Measurements from ENCODE around the gene PLEKHA7. TPM values are rescaled to one million over a fixed set of nuclear protein-coding genes. Genes with fewer than 3 reads are reported as not detected.

Gene PLEKHA7
- polyA plus RNA-seq, 1 donor (not counting 4 experiments of a cell fraction or from before 2014, with no cell fraction given): 1.4 TPM

DNA sequence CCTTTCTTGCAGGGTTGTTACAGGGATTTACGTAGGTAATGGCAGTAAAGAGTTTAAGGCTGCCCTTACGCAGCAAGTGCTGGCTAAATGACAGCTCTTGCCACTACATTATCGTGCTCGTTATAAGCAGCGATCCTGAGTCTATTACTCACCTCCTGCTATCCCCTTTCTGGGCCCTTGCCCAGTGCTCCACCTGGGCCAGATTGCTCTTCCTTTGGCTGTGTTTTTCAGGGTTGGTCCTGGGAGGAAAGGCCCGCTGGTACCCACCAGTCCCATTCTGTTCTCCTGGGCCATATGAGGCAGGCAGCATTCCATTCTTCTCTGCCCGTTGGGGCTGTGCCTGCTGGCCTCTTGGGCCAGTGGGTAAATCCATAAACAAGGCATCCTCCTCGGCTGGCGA lies 188.2 kb downstream of the PLEKHA7 start:
- TF ChIP-seq, protein P1, sequence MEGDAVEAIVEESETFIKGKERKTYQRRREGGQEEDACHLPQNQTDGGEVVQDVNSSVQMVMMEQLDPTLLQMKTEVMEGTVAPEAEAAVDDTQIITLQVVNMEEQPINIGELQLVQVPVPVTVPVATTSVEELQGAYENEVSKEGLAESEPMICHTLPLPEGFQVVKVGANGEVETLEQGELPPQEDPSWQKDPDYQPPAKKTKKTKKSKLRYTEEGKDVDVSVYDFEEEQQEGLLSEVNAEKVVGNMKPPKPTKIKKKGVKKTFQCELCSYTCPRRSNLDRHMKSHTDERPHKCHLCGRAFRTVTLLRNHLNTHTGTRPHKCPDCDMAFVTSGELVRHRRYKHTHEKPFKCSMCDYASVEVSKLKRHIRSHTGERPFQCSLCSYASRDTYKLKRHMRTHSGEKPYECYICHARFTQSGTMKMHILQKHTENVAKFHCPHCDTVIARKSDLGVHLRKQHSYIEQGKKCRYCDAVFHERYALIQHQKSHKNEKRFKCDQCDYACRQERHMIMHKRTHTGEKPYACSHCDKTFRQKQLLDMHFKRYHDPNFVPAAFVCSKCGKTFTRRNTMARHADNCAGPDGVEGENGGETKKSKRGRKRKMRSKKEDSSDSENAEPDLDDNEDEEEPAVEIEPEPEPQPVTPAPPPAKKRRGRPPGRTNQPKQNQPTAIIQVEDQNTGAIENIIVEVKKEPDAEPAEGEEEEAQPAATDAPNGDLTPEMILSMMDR (optimal IDR thresholded peaks at IDR 0.05 in 1 of 3, IDR thresholded peaks at IDR 0.05 in 1 of 3, conservative IDR thresholded peaks at IDR 0.05 in 1 of 3; ENCODE audit: extremely low read depth in 1 of 3, insufficient read depth in 2 of 3, low read length in 3 of 3): no peak
- TF ChIP-seq EZH2 (IDR thresholded peaks at IDR 0.05; ENCODE audit: low read length): no peak
- Histone ChIP-seq H3K27me3 (ENCODE audit: control insufficient read depth, extremely low read depth, insufficient read depth, low read length) (no peaks in the 10 kb centered on the region), H3K9me3 (ENCODE audit: control insufficient read depth, low read depth, low read length) (no peaks in the 10 kb centered on the region), H3K4me3 (ENCODE audit: control insufficient read depth in 2 of 3, extremely low read depth in 1 of 3, insufficient read depth in 2 of 3, low read depth in 1 of 3, low read length in 3 of 3) (no peak overlapping the region), H3K9me1 (ENCODE audit: control insufficient read depth, extremely low read depth, insufficient read depth, low read length) (no peaks in the 10 kb centered on the region), H3K27ac (ENCODE audit: control insufficient read depth, insufficient read depth, low read length) (no peak overlapping the region), H3K4me1 (ENCODE audit: control insufficient read depth, extremely low read depth, insufficient read depth, low read length) (peaks cover 5% of the 10 kb centered on the region), H3K9ac (ENCODE audit: control insufficient read depth, extremely low read depth, insufficient read depth, low read length) (no peak overlapping the region), H4K20me1 (ENCODE audit: control insufficient read depth, extremely low read depth, insufficient read depth, low read length) (no peaks in the 10 kb centered on the region), H3K79me2 (ENCODE audit: control insufficient read depth, insufficient read depth, low read length) (no peaks in the 10 kb centered on the region), H2AFZ (ENCODE audit: control insufficient read depth, low read length) (no peak overlapping the region), H3K4me2 (ENCODE audit: control insufficient read depth, extremely low read depth, insufficient read depth, low read depth, low read length) (no peak overlapping the region), H3K36me3 (ENCODE audit: control insufficient read depth in 2 of 2, extremely low read depth in 1 of 2, insufficient read depth in 2 of 2, low read length in 2 of 2) (no peaks in the 10 kb centered on the region)
- DNase-seq (ENCODE audit: low read depth, low spot score) (no peak), FAIRE-seq (peak; percentile 75)
- dilution Hi-C loops (cut with MboI; ENCODE audit: extremely low pct_ligation_motif_present, low sequenced_read_pairs): no loop called here

DNA sequence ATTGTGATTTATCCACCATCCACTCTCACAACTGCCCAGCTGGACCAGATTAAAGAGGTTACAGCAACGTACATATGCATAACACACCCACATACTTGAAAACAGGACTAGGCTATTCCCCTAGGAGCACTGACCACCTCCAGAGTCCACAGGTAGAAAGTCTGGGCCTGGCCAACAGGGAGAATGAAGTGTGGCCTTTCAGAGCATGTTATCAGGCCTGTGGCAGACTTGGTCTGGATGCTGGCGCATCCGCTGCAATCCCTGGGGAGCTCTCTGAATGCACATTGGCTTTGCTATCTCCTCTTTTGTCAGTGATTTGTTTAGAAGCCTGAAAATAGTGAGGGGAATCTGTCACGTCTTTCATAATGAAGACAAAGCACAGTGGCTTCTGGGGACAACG lies 189.1 kb downstream of the PLEKHA7 start:
- Histone ChIP-seq H3K9me3 (ENCODE audit: control insufficient read depth, low read depth, low read length) (no peaks in the 10 kb centered on the region), H3K27ac (ENCODE audit: control insufficient read depth, insufficient read depth, low read length) (no peak overlapping the region), H3K9me1 (ENCODE audit: control insufficient read depth, extremely low read depth, insufficient read depth, low read length) (no peaks in the 10 kb centered on the region), H3K79me2 (ENCODE audit: control insufficient read depth, insufficient read depth, low read length) (no peaks in the 10 kb centered on the region), H3K27me3 (ENCODE audit: control insufficient read depth, extremely low read depth, insufficient read depth, low read length) (no peaks in the 10 kb centered on the region), H4K20me1 (ENCODE audit: control insufficient read depth, extremely low read depth, insufficient read depth, low read length) (no peaks in the 10 kb centered on the region), H3K36me3 (ENCODE audit: control insufficient read depth in 2 of 2, extremely low read depth in 1 of 2, insufficient read depth in 2 of 2, low read length in 2 of 2) (no peaks in the 10 kb centered on the region), H3K4me3 (ENCODE audit: control insufficient read depth in 2 of 3, extremely low read depth in 1 of 3, insufficient read depth in 2 of 3, low read depth in 1 of 3, low read length in 3 of 3) (no peak overlapping the region), H2AFZ (ENCODE audit: control insufficient read depth, low read length) (no peak overlapping the region), H3K9ac (ENCODE audit: control insufficient read depth, extremely low read depth, insufficient read depth, low read length) (no peak overlapping the region), H3K4me1 (ENCODE audit: control insufficient read depth, extremely low read depth, insufficient read depth, low read length) (peaks cover 5% of the 10 kb centered on the region), H3K4me2 (ENCODE audit: control insufficient read depth, extremely low read depth, insufficient read depth, low read depth, low read length) (no peak overlapping the region)
- no peak for TF ChIP-seq EZH2 (IDR thresholded peaks at IDR 0.05; ENCODE audit: low read length)
- TF ChIP-seq, protein P1 (optimal IDR thresholded peaks at IDR 0.05 in 1 of 3, IDR thresholded peaks at IDR 0.05 in 1 of 3, conservative IDR thresholded peaks at IDR 0.05 in 1 of 3; ENCODE audit: extremely low read depth in 1 of 3, insufficient read depth in 2 of 3, low read length in 3 of 3): no peak
- FAIRE-seq (no peak), DNase-seq (ENCODE audit: low read depth, low spot score) (no peak)
- dilution Hi-C loops (cut with MboI; ENCODE audit: extremely low pct_ligation_motif_present, low sequenced_read_pairs): no loop called here

Data from keratinocyte (primary cell).